SKM-1 treated with dmso at 0.1 percent for 144 hours (cell line): ENCODE results near the gene DDX39B.
"Not testable (repeated sequence)": the region's sequence is repeated elsewhere in the genome, so short reads cannot be mapped to it uniquely, and the experiment has no call there.

ENCODE experiments used
- DNase-seq: peaks from one replicate; lab custom pipeline; 2025; ENCODE audit not compliant: unreplicated experiment; lab: John Stamatoyannopoulos, UW

DDX39B gene

GRCh38 chr6:31487674-31488073, 54.1 kb downstream of the DDX39B start:
- DNase-seq: not testable (repeated sequence)

- not testable (repeated sequence) for DNase-seq
These were observed 55.6 kb downstream of the DDX39B start for GRCh38 chr6:31486065-31486837.

GRCh38 chr6:31485055-31485454, 56.7 kb downstream of the DDX39B start:
- no peak for DNase-seq

GRCh38 chr6:31483392-31483791, 58.4 kb downstream of the DDX39B start:
- no peak for DNase-seq

GRCh38 chr6:31480574-31480973, 61.2 kb downstream of the DDX39B start:
- DNase-seq: no peak
